Lung (tissue), 12 donors: ENCODE data around the gene ANKRD40. TPM values are rescaled to one million over a fixed set of nuclear protein-coding genes. Genes with fewer than 3 reads are reported as not detected.

ENCODE experiments used
- ATAC-seq: fragments of 200-7000 bp; cut with Tn5 transposase; one replicate; pipeline ENCODE4 v1.9.1; 2020; ENCODE audit warnings: moderate number of reproducible peaks; ENCODE audit not compliant: insufficient read depth, low FRiP score
- DNase-seq, 3 donors: peaks; one replicate each; pipeline ENCODE4 v3.0.0-alpha.2; 2013 to 2017
- H3K27ac ChIP-seq, 2 donors: one replicate each; pipeline ENCODE4 v1.5.1; 2013; ENCODE audit warnings: mild to moderate bottlenecking in 2 of 2, moderate library complexity in 2 of 2, control low read depth in 1 of 2, inconsistent platforms in 1 of 2, low read depth in 1 of 2, low read length in 1 of 2
- H3K27me3 ChIP-seq, 3 donors: one replicate each; pipeline ENCODE4 v1.5.1; 2013; ENCODE audit warnings: low read length in 2 of 3; ENCODE audit not compliant: control insufficient read depth in 3 of 3, insufficient read depth in 3 of 3
- H3K36me3 ChIP-seq, 4 donors: one replicate each; pipeline ENCODE4 v1.5.1; 2013; ENCODE audit warnings: low read length in 4 of 4, mild to moderate bottlenecking in 1 of 4, moderate library complexity in 1 of 4; ENCODE audit not compliant: control insufficient read depth in 4 of 4, insufficient read depth in 4 of 4
- H3K4me1 ChIP-seq, 5 donors: one replicate each; pipeline ENCODE4 v1.5.1; 2013; ENCODE audit warnings: low read length in 5 of 5, mild to moderate bottlenecking in 2 of 5, moderate library complexity in 1 of 5; ENCODE audit not compliant: control insufficient read depth in 5 of 5, insufficient read depth in 5 of 5
- H3K4me3 ChIP-seq: one replicate; pipeline ENCODE4 v1.5.1; 2013; ENCODE audit warnings: mild to moderate bottlenecking, control low read depth, moderate library complexity
- H3K9ac ChIP-seq, 2 donors: one replicate each; pipeline ENCODE4 v1.5.1; 2013; ENCODE audit warnings: low read length in 2 of 2, control low read depth in 1 of 2; ENCODE audit not compliant: insufficient read depth in 1 of 2
- H3K9me3 ChIP-seq, 4 donors: one replicate each; pipeline ENCODE4 v1.5.1; 2013; ENCODE audit warnings: low read length in 3 of 4, mild to moderate bottlenecking in 1 of 4, moderate library complexity in 1 of 4; ENCODE audit not compliant: control insufficient read depth in 4 of 4, insufficient read depth in 3 of 4
- CTCF ChIP-seq: IDR thresholded peaks from 2 replicates; pipeline ENCODE4 v1.5.1; 2012; ENCODE audit warnings: mild to moderate bottlenecking; ENCODE audit errors: control extremely low read depth, extremely low read depth
- WGBS, 2 donors: extraction: QIAGEN DNeasy Blood & Tissue Kit; methylation state at CpG; one replicate each; pipeline ENCODE4 v1.1.7; 2013; 5-methylcytosine and 5-hydroxymethylcytosine counted together
- polyA plus RNA-seq, 2 donors: library from polyadenylated mRNA; stranded (reverse); fragments of 200-250 nt; gene quantifications; one replicate each; pipeline ENCODE4 v1.2.1, GENCODE V29; 2013
- total RNA-seq, 2 donors: library from RNA; depleted of rRNA in 1 of 2; stranded (reverse); fragments of >200 nt in 1 of 2; gene quantifications; one replicate each; pipeline ENCODE4 v1.2.1, GENCODE V29; 2014 to 2021
- donor health status: control.
- donor health status: control.
- donor health status: Bipolar disorder and iron deficiency.
- donor health status: healthy.
- donor health status: DM: yes; HTN: yes; CAD: no.

The ANKRD40 gene
- total and polyA plus RNA-seq, 4 donors, result 14.6 to 38.9 (median 25.1) TPM

DNA sequence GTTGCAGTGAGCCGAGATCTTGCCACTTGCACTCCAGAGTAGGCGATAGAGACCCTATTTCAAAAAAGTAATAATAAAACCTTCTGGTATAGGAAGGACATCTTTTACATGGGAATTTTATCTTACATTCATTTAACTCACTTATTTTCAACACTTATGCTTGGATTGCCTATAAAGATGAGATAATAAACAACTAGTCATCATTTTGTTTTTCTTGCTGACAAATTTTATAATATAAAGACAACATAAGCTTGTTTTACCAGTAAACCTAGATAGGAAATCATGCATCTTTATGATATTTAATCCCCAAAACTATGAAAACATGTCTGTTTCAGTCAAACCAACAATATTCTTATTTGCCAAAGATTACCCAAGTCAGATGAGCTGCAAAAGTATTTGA, 56.1 kb downstream of the ANKRD40 start:
- Histone ChIP-seq H3K9ac (no peak overlapping the region), H3K27me3 (no peaks in the 10 kb centered on the region), H3K9me3 (peaks cover 0 to 4% (median 0%) of the 10 kb centered on the region in 4 donors), H3K27ac (no peak overlapping the region), H3K4me1 (no peaks in the 10 kb centered on the region), H3K36me3 (no peaks in the 10 kb centered on the region), H3K4me3 (no peak overlapping the region)
- ATAC-seq (no peak), DNase-seq (no peak)
- WGBS, 2 donors, result 95 to 96% methylated on average over 2 of the region's 2 CpGs
- TF ChIP-seq CTCF, result no peak

- no peak for ATAC-seq
These were observed 58.4 kb downstream of the ANKRD40 start for GRCh38 chr17:50649042-50649908.

DNA sequence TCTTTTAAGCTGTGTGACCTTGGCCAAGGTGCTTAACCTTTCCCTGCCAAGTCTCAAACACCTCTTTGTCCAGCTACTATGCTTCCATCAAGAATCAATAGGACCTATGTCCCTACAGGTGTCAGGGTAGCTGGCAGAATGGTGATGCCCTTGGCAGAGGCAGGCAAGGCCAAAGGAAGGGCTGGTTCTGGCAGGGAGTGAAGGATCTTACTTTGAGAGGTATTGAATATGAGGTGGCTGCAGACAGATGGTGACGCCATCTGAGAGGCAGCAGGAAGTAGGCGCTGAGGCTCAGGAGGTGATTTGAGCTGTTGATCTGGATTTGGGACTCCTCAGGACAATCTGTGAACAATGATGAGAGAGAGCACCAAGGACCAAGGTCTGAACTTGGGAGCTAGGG, 60.5 kb downstream of the ANKRD40 start:
- Histone ChIP-seq H3K9ac (no peak overlapping the region), H3K36me3 (no peaks in the 10 kb centered on the region), H3K27me3 (no peaks in the 10 kb centered on the region), H3K27ac (no peak overlapping the region), H3K9me3 (no peaks in the 10 kb centered on the region), H3K4me1 (peaks cover 0 to 7% (median 3%) of the 10 kb centered on the region in 5 donors), H3K4me3 (no peak overlapping the region)
- no peak for TF ChIP-seq CTCF
- WGBS, 2 donors, result 77 to 93% methylated on average over 2 of the region's 2 CpGs
- ATAC-seq (no peak), DNase-seq (no peak)

More at GRCh38 chr17:50649042-50649908, 58.4 kb downstream of the ANKRD40 start:
- no peaks in the 10 kb centered on the region for H3K4me1 ChIP-seq
- no peak overlapping the region for H3K27ac ChIP-seq
- no peak overlapping the region for H3K9ac ChIP-seq
- no peak overlapping the region for H3K4me3 ChIP-seq
- peaks cover 0 to 4% (median 0%) of the 10 kb centered on the region in 4 donors for H3K9me3 ChIP-seq
- H3K27me3 ChIP-seq, result no peaks in the 10 kb centered on the region
- no peak for TF ChIP-seq CTCF
- DNase-seq, result no peak
- H3K36me3 ChIP-seq, result no peaks in the 10 kb centered on the region
- 81 to 90% methylated on average over 7 of the region's 7 CpGs for WGBS, 2 donors
